Measurements from ENCODE around the gene DNAJC1. TPM values are rescaled to one million over a fixed set of nuclear protein-coding genes. Genes with fewer than 3 reads are reported as not detected.

Gene DNAJC1
- total RNA-seq, 1 experiment from 2014 or later: 12.9 TPM

DNA sequence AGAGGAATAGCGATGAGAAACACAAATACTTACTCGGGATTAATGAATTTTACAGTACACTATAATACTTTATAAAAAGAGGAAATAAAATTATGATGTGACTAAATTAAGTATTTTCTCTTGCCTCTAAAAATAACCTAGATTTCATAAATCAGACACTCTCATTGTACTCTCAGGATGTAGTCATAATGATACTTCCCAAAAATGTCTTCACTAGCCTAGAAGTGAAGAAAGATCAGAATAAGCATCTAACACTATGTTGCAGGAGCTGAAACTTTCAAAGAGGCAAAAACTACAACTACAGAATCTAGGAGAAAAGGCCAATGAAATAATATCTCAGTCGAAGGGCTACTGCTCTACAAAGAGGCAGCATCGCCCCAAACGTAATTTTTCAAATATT lies 49.4 kb downstream of the DNAJC1 start:
- H3K27me3 ChIP-seq (ENCODE audit: control insufficient read depth, insufficient read depth, low read length): no peaks in the 10 kb centered on the region
- intact Hi-C loops (cut with micrococcal nuclease; ENCODE audit: unreplicated experiment) (loop anchor here (10.0 kb wide), 2 partner anchors 209 to 459 kb away; no protein-coding TSS in a partner anchor), in situ Hi-C loops (cut with HindIII; ENCODE audit: low pct_unique_long_range_greater_than_20kb, low sequenced_read_pairs) (no loop called here)
- no peaks in the 10 kb centered on the region; the same call in 1 of the 2 replicates for H3K4me1 ChIP-seq (ENCODE audit: control insufficient read depth, insufficient read depth, low read length)
- H3K4me3 ChIP-seq (ENCODE audit: low read depth in 2 of 2, low read length in 2 of 2): no peak overlapping the region
- no peaks in the 10 kb centered on the region for H3K36me3 ChIP-seq (ENCODE audit: control insufficient read depth, insufficient read depth, low read length)
- no peaks in the 10 kb centered on the region for H3K9me3 ChIP-seq (ENCODE audit: control insufficient read depth, insufficient read depth, low read depth, low read length)
- TF ChIP-seq, protein P1, sequence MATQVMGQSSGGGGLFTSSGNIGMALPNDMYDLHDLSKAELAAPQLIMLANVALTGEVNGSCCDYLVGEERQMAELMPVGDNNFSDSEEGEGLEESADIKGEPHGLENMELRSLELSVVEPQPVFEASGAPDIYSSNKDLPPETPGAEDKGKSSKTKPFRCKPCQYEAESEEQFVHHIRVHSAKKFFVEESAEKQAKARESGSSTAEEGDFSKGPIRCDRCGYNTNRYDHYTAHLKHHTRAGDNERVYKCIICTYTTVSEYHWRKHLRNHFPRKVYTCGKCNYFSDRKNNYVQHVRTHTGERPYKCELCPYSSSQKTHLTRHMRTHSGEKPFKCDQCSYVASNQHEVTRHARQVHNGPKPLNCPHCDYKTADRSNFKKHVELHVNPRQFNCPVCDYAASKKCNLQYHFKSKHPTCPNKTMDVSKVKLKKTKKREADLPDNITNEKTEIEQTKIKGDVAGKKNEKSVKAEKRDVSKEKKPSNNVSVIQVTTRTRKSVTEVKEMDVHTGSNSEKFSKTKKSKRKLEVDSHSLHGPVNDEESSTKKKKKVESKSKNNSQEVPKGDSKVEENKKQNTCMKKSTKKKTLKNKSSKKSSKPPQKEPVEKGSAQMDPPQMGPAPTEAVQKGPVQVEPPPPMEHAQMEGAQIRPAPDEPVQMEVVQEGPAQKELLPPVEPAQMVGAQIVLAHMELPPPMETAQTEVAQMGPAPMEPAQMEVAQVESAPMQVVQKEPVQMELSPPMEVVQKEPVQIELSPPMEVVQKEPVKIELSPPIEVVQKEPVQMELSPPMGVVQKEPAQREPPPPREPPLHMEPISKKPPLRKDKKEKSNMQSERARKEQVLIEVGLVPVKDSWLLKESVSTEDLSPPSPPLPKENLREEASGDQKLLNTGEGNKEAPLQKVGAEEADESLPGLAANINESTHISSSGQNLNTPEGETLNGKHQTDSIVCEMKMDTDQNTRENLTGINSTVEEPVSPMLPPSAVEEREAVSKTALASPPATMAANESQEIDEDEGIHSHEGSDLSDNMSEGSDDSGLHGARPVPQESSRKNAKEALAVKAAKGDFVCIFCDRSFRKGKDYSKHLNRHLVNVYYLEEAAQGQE (IDR thresholded peaks at IDR 0.05; ENCODE audit: insufficient read depth in 1 of 2, low read depth in 2 of 2, low read length in 1 of 2): no peak
- TF ChIP-seq, protein P2, sequence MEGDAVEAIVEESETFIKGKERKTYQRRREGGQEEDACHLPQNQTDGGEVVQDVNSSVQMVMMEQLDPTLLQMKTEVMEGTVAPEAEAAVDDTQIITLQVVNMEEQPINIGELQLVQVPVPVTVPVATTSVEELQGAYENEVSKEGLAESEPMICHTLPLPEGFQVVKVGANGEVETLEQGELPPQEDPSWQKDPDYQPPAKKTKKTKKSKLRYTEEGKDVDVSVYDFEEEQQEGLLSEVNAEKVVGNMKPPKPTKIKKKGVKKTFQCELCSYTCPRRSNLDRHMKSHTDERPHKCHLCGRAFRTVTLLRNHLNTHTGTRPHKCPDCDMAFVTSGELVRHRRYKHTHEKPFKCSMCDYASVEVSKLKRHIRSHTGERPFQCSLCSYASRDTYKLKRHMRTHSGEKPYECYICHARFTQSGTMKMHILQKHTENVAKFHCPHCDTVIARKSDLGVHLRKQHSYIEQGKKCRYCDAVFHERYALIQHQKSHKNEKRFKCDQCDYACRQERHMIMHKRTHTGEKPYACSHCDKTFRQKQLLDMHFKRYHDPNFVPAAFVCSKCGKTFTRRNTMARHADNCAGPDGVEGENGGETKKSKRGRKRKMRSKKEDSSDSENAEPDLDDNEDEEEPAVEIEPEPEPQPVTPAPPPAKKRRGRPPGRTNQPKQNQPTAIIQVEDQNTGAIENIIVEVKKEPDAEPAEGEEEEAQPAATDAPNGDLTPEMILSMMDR (IDR thresholded peaks at IDR 0.05): no peak
- TF ChIP-seq SIN3A (IDR thresholded peaks at IDR 0.05; ENCODE audit: borderline replicate concordance, insufficient read depth, low read depth, low read length): no peak
- TF ChIP-seq POLR2AphosphoS5 (IDR thresholded peaks at IDR 0.05; ENCODE audit: low read depth, low read length): no peak
- TF ChIP-seq TCF7L2 (IDR thresholded peaks at IDR 0.05; ENCODE audit: low read depth, low read length): no peak
- ChIA-PET POLR2A (interaction anchor here (0.5 kb wide), 1 partner anchor 644 kb away, joined by 7 read pairs; no protein-coding TSS in a partner anchor), CTCF (no interaction called here)
- no TSS peak for BruUV-seq (replicated peaks)
- ATAC-seq (no peak), DNase-seq (ENCODE audit: low read depth, low spot score) (no peak)
- no peak overlapping the region; the same call in 1 of the 2 replicates for H3K27ac ChIP-seq (ENCODE audit: low read length)

GRCh38 chr10:21953585-21954057 lies 49.9 kb downstream of the DNAJC1 start:
- no peak for DNase-seq (ENCODE audit: low read depth, low spot score)

More at GRCh38 chr10:21953585-21954057, 49.9 kb downstream of the DNAJC1 start:
- Histone ChIP-seq H3K36me3 (ENCODE audit: control insufficient read depth, insufficient read depth, low read length) (no peaks in the 10 kb centered on the region), H3K4me1 (ENCODE audit: control insufficient read depth, insufficient read depth, low read length) (no peaks in the 10 kb centered on the region; the same call in 1 of the 2 replicates), H3K4me3 (ENCODE audit: low read depth in 2 of 2, low read length in 2 of 2) (no peak overlapping the region), H3K27ac (ENCODE audit: low read length) (no peak overlapping the region), H3K27me3 (ENCODE audit: control insufficient read depth, insufficient read depth, low read length) (no peaks in the 10 kb centered on the region), H3K9me3 (ENCODE audit: control insufficient read depth, insufficient read depth, low read depth, low read length) (no peaks in the 10 kb centered on the region)
- ChIA-PET CTCF (interaction anchor here (0.7 kb wide), 1 partner anchor 1099 kb away, joined by 4 read pairs; no protein-coding TSS in a partner anchor), POLR2A (interaction anchor here (0.6 kb wide), 1 partner anchor 402 kb away, joined by 13 read pairs; no protein-coding TSS in a partner anchor)
- no TSS peak for BruUV-seq (replicated peaks)
- intact Hi-C loops (cut with micrococcal nuclease; ENCODE audit: unreplicated experiment): loop anchor here (10.0 kb wide), 2 partner anchors 209 to 459 kb away; no protein-coding TSS in a partner anchor
- in situ Hi-C loops (cut with HindIII; ENCODE audit: low pct_unique_long_range_greater_than_20kb, low sequenced_read_pairs): no loop called here
- no peak for ATAC-seq
- TF ChIP-seq POLR2AphosphoS5 (IDR thresholded peaks at IDR 0.05; ENCODE audit: low read depth, low read length) (no peak), SIN3A (IDR thresholded peaks at IDR 0.05; ENCODE audit: borderline replicate concordance, insufficient read depth, low read depth, low read length) (no peak), TCF7L2 (IDR thresholded peaks at IDR 0.05; ENCODE audit: low read depth, low read length) (no peak)
- TF ChIP-seq, protein P2 (IDR thresholded peaks at IDR 0.05): peak; percentile 52; the same call in 1 of the 2 replicates

Data from Panc1 (cell line).